ENCODE results near the gene WDR36.

DNA sequence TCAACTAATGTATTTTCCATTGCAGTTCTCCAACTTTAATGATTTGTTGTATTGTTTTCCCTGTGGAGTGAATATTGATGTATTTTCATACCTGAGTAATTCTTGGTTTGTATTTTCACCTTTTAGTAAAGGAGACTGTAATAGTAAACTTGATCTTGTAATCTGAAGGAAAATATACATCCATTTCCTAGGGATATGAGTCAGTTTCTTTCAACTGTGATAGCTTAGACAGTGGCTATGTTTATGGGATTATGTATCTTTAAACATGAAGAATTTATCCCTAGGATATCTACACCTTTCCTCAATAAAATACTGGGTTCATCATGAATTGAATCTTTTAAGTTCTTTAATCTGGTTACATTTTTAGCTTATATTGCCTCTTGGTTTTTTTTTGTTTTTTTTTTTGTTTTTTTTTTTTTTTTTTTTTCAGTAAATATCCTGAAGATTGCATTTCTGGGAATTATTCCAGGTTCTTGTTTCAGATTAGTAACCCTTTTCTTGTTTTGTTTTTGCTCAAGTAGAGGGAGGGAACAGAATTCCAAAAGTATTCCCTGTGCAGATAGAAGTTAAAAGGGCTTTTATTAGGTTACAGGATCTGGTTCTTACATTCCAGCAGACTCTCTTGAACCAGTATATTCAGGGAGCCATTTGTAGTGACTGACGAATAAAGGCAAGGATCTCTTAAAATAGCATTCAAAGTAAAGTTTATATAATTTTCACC is 7.1 kb downstream of the WDR36 start:
- TF ChIP-seq CTCF (IDR thresholded peaks at IDR 0.05) (no peak), POLR2A (IDR thresholded peaks at IDR 0.05) (no peak)
